A673 (cell line): Measurements from ENCODE around the gene GTF2E1.

Experiments used
- EZH2 ChIP-seq: fragments of 200-600 bp; sonication (generic); IDR thresholded peaks from 2 replicates; pipeline ENCODE4 v1.6.1; 2017; ENCODE audit warnings: borderline replicate concordance, low read depth, mild to moderate bottlenecking, mixed read lengths, antibody characterized with exemption, low read length; ENCODE audit not compliant: poor library complexity, severe bottlenecking
- TF ChIP-seq, protein P1 (sequence below): fragments of 300-800, 200-600 bp; sonication (generic); conservative IDR thresholded peaks from 2 replicates; pipeline ENCODE4 v1.5.1; 2017; ENCODE audit warnings: low read depth, mild to moderate bottlenecking, antibody characterized with exemption, low read length, moderate library complexity, mixed read lengths

DNA sequence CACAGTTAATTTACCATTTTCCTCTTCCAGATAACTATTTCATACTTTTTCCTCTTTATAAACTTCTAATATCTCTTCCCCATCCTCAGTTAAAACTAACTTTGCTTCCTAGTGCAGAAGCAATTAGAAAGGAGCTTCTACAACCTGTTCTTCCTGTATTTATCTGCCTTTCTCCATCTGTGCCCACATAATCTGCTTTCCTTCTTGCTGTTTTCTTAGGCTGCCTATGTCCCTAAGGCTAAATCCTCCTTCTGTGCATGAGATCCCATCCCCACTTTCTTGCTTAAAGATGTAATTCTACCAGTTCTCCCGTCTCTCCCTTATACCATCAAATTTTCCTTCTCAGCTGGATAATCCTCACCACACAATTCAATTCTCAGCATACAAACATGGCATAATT, 32.2 kb upstream of the GTF2E1 start:
- TF ChIP-seq, protein P1, sequence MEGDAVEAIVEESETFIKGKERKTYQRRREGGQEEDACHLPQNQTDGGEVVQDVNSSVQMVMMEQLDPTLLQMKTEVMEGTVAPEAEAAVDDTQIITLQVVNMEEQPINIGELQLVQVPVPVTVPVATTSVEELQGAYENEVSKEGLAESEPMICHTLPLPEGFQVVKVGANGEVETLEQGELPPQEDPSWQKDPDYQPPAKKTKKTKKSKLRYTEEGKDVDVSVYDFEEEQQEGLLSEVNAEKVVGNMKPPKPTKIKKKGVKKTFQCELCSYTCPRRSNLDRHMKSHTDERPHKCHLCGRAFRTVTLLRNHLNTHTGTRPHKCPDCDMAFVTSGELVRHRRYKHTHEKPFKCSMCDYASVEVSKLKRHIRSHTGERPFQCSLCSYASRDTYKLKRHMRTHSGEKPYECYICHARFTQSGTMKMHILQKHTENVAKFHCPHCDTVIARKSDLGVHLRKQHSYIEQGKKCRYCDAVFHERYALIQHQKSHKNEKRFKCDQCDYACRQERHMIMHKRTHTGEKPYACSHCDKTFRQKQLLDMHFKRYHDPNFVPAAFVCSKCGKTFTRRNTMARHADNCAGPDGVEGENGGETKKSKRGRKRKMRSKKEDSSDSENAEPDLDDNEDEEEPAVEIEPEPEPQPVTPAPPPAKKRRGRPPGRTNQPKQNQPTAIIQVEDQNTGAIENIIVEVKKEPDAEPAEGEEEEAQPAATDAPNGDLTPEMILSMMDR: no peak
- TF ChIP-seq EZH2: no peak
